Colonic mucosa (tissue), 4 donors: ENCODE results near the gene NOL4. TPM values are rescaled to one million over a fixed set of nuclear protein-coding genes. Genes with fewer than 3 reads are reported as not detected.
A peak's percentile ranks its signal among the peaks of the same experiment; 100 is the strongest.

Source experiments
- DNase-seq: peaks from one replicate; pipeline ENCODE4 v3.0.0-alpha.2; 2020
- H3K27ac ChIP-seq: fragments of 200-600 bp; one replicate; pipeline ENCODE4 v1.8.0; 2021
- H3K27me3 ChIP-seq: fragments of 200-600 bp; one replicate; pipeline ENCODE4 v1.8.0; 2021
- H3K36me3 ChIP-seq: fragments of 200-600 bp; one replicate; pipeline ENCODE4 v1.8.0; 2021
- H3K4me1 ChIP-seq: fragments of 200-600 bp; one replicate; pipeline ENCODE4 v1.8.0; 2021; ENCODE audit warnings: mild to moderate bottlenecking
- H3K4me3 ChIP-seq: fragments of 200-600 bp; one replicate; pipeline ENCODE4 v1.8.0; 2021
- H3K9ac ChIP-seq, 2 donors: one replicate each; pipeline ENCODE4 v1.7.0; 2013; ENCODE audit warnings: control low read depth in 2 of 2, low read depth in 2 of 2, low read length in 2 of 2
- H3K9me3 ChIP-seq: fragments of 200-600 bp; one replicate; pipeline ENCODE4 v1.8.0; 2021
- CTCF ChIP-seq: fragments of 200-600 bp; IDR thresholded peaks from one replicate; pipeline ENCODE4 v1.8.0; 2022; ENCODE audit warnings: antibody characterized with exemption, mild to moderate bottlenecking
- intact Hi-C: fragments of 100-400 bp; cut with DNase I; formaldehyde crosslinking; loops from one replicate; pipeline ENCODE4 v1.14.1; 2022
- total RNA-seq, 2 donors: library from RNA; stranded (reverse); fragmentation: NEBNext Ultra II Directional in 1 of 2; extraction: Animal tissue kit (Norgen Biotek cat#: 25700) in 1 of 2; gene quantifications; one replicate each; pipeline ENCODE4 v1.2.1, GENCODE V29; 2021
- donor health status: healthy.
- donor health status: DM: no; HTN: no; CAD: no.
- donor health status: DM: no; HTN: no; CAD: no.

The NOL4 gene
- total RNA-seq, 2 donors from 2014 or later: 1.3 to 1.5 TPM

GRCh38 chr18:34222307-34223163 lies 2.2 kb downstream of the NOL4 start:
- H3K27ac ChIP-seq: no peak overlapping the region
- no peak for TF ChIP-seq CTCF

DNA sequence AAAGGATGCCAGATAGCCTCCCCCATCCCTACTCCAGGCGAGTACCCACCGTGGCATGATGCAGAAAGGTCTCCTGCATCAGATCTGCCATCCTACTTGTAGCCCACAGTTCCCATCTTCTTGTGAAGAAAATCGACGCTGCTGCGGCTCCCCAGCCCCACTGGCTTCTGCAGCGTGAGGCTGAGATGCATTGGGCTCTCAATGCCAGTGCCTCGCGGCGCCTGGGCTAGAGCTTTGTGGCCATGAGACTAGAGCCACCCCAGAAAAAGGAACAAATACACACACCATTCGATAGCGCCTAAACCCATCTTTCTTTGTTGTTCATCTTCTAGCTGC lies 2.8 kb downstream of the NOL4 start:
- Histone ChIP-seq H3K4me3 (peak overlapping the region; percentile 27), H3K27me3 (peaks cover 26% of the 10 kb centered on the region), H3K4me1 (peaks cover 9% of the 10 kb centered on the region), H3K9ac (no peak overlapping the region), H3K9me3 (no peaks in the 10 kb centered on the region), H3K27ac (no peak overlapping the region), H3K36me3 (no peaks in the 10 kb centered on the region)
- no peak for TF ChIP-seq CTCF
- DNase-seq: no peak
- intact Hi-C loops: no loop called here

More at GRCh38 chr18:34222307-34223163, 2.2 kb downstream of the NOL4 start:
- intact Hi-C loops: no loop called here
- no peak overlapping the region for H3K9ac ChIP-seq
- peaks cover 26% of the 10 kb centered on the region for H3K27me3 ChIP-seq
- H3K4me1 ChIP-seq: peaks cover 9% of the 10 kb centered on the region
- peak; percentile 22 for DNase-seq
- no peaks in the 10 kb centered on the region for H3K9me3 ChIP-seq
- H3K36me3 ChIP-seq: no peaks in the 10 kb centered on the region
- peak overlapping the region; percentile 27 for H3K4me3 ChIP-seq

DNA sequence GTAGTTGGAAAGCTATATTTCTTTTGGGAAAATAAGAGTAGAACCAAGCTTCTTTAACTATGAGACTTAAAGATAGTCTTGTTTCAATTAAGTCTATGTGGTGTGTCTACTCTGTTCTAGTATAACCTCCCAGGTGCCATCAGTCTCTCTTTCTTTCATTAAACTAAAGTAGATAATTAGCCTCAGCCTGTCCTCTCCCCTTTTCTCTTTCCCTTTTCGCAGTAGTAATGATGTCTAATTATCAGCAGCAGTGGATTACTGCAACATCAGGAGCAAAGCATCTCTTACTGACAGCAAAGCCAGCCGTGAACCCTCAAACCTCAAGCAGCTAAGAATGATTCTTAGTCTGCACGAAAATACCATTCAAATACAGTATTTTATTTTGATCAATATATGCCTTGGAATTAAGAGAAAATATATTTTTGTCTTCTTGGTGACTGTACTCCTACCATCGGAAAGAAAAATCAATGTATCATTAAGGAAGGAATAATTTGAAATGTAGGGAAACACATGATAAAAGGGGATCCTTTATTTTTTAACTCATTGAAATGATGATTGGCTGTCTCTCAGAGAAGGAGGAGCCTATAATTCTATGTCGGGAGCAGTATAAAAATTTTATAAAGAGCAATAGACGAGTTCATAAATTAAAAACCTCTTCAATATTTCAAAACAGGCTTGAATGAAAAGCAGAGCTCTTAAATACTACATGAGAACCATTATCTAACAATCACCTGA lies 4.5 kb downstream of the NOL4 start:
- H3K9ac ChIP-seq: no peak overlapping the region
- H3K4me3 ChIP-seq: no peak overlapping the region
- H3K36me3 ChIP-seq: no peaks in the 10 kb centered on the region
- peaks cover 26% of the 10 kb centered on the region for H3K27me3 ChIP-seq
- no peak for DNase-seq
- no peaks in the 10 kb centered on the region for H3K9me3 ChIP-seq
- intact Hi-C loops: no loop called here
- H3K4me1 ChIP-seq: peaks cover 9% of the 10 kb centered on the region
- no peak overlapping the region for H3K27ac ChIP-seq
- TF ChIP-seq CTCF: no peak

- Histone ChIP-seq H3K27ac (no peak overlapping the region), H3K36me3 (no peaks in the 10 kb centered on the region), H3K4me3 (no peak overlapping the region), H3K9me3 (no peaks in the 10 kb centered on the region), H3K4me1 (peaks cover 9% of the 10 kb centered on the region), H3K27me3 (peaks cover 26% of the 10 kb centered on the region), H3K9ac (no peak overlapping the region)
- DNase-seq: no peak
- intact Hi-C loops: no loop called here
- TF ChIP-seq CTCF: no peak
These were observed 5.1 kb downstream of the NOL4 start for GRCh38 chr18:34219651-34220050.

- Histone ChIP-seq H3K9ac (no peak overlapping the region), H3K27ac (no peak overlapping the region), H3K27me3 (no peaks in the 10 kb centered on the region), H3K9me3 (no peaks in the 10 kb centered on the region), H3K4me3 (no peak overlapping the region), H3K4me1 (no peaks in the 10 kb centered on the region), H3K36me3 (no peaks in the 10 kb centered on the region)
- TF ChIP-seq CTCF: no peak
- no peak for DNase-seq
- intact Hi-C loops: no loop called here
These were observed 12.2 kb downstream of the NOL4 start for GRCh38 chr18:34212511-34212910.
